Activated naive CD8-positive, alpha-beta T cell treated with anti-CD3 and anti-CD28 coated beads, Interleukin-2, amount 50 U/mL, for 24 hours (primary cell): Measurements from ENCODE around the gene COPS3.
A peak's percentile ranks its signal among the peaks of the same experiment; 100 is the strongest.

ENCODE experiments used
- ATAC-seq: fragments of 150-1000 bp; cut with Tn5 transposase; one replicate; pipeline ENCODE4 v1.10.0; 2021
- DNase-seq: peaks from one replicate; pipeline ENCODE4 v3.0.0; 2021
- H3K27ac Mint-ChIP-seq: one replicate; pipeline ENCODE4 v1.8.0; 2021; ENCODE audit warnings: mild to moderate bottlenecking, mixed read lengths
- H3K27me3 Mint-ChIP-seq: one replicate; pipeline ENCODE4 v1.8.0; 2021; ENCODE audit warnings: mixed read lengths
- H3K36me3 Mint-ChIP-seq: one replicate; pipeline ENCODE4 v1.8.0; 2021; ENCODE audit warnings: low read depth, mixed read lengths
- H3K4me1 Mint-ChIP-seq: one replicate; pipeline ENCODE4 v1.8.0; 2021; ENCODE audit warnings: mixed read lengths
- H3K4me3 Mint-ChIP-seq: one replicate; pipeline ENCODE4 v1.8.0; 2021; ENCODE audit warnings: mild to moderate bottlenecking, moderate library complexity, mixed read lengths
- H3K9me3 Mint-ChIP-seq: one replicate; pipeline ENCODE4 v1.8.0; 2021; ENCODE audit warnings: mixed read lengths

COPS3 gene

GRCh38 chr17:17241656-17242055, 39.4 kb downstream of the COPS3 start:
- no peak for DNase-seq

GRCh38 chr17:17239832-17240231, 41.2 kb downstream of the COPS3 start:
- ATAC-seq, result peak; percentile 45
- H3K27ac Mint-ChIP-seq, result peak overlapping the region; percentile 64
- peak overlapping the region; percentile 97 for H3K4me3 Mint-ChIP-seq

More at GRCh38 chr17:17241656-17242055, 39.4 kb downstream of the COPS3 start:
- H3K27ac Mint-ChIP-seq, result no peak overlapping the region
- peaks cover 8% of the 10 kb centered on the region for H3K36me3 Mint-ChIP-seq
- peaks cover 28% of the 10 kb centered on the region for H3K4me1 Mint-ChIP-seq
- H3K4me3 Mint-ChIP-seq, result no peak overlapping the region
- no peaks in the 10 kb centered on the region for H3K9me3 Mint-ChIP-seq
- no peaks in the 10 kb centered on the region for H3K27me3 Mint-ChIP-seq
- ATAC-seq, result no peak

GRCh38 chr17:17237026-17237799, 43.8 kb downstream of the COPS3 start, which contains the start of gene FLCN:
FLCN (minus strand) TSS chr17:17237168; CDS start chr17:17228137, 9,031 bp downstream.
- DNase-seq, result peak; percentile 91
- Mint-ChIP-seq H3K36me3 (no peaks in the 10 kb centered on the region), H3K4me3 (peak within 1 kb of the TSS; percentile 97), H3K27me3 (no peaks in the 10 kb centered on the region), H3K27ac (peak within 1 kb of the TSS; percentile 99), H3K4me1 (peaks cover 44% of the 10 kb centered on the region), H3K9me3 (no peaks in the 10 kb centered on the region)
- peak; percentile 87 for ATAC-seq

More at GRCh38 chr17:17239832-17240231, 41.2 kb downstream of the COPS3 start:
- no peaks in the 10 kb centered on the region for H3K9me3 Mint-ChIP-seq
- H3K27me3 Mint-ChIP-seq, result no peaks in the 10 kb centered on the region
- no peak for DNase-seq
- H3K4me1 Mint-ChIP-seq, result peaks cover 44% of the 10 kb centered on the region
- no peaks in the 10 kb centered on the region for H3K36me3 Mint-ChIP-seq

GRCh38 chr17:17236295-17237025, 44.6 kb downstream of the COPS3 start:
- H3K36me3 Mint-ChIP-seq, result peaks cover 2% of the 10 kb centered on the region
- H3K9me3 Mint-ChIP-seq, result no peaks in the 10 kb centered on the region
- H3K27me3 Mint-ChIP-seq, result no peaks in the 10 kb centered on the region
- ATAC-seq (no peak), DNase-seq (peak; percentile 7)
- peak overlapping the region; percentile 97 for H3K4me3 Mint-ChIP-seq
- H3K4me1 Mint-ChIP-seq, result peaks cover 44% of the 10 kb centered on the region
- peak overlapping the region; percentile 99 for H3K27ac Mint-ChIP-seq

GRCh38 chr17:17235212-17236174, 45.6 kb downstream of the COPS3 start:
- ATAC-seq (no peak), DNase-seq (no peak)
- H3K4me3 Mint-ChIP-seq, result peak overlapping the region; percentile 97
- H3K36me3 Mint-ChIP-seq, result peaks cover 2% of the 10 kb centered on the region
- no peaks in the 10 kb centered on the region for H3K27me3 Mint-ChIP-seq
- no peaks in the 10 kb centered on the region for H3K9me3 Mint-ChIP-seq
- H3K4me1 Mint-ChIP-seq, result peaks cover 44% of the 10 kb centered on the region
- H3K27ac Mint-ChIP-seq, result peak overlapping the region; percentile 99

- Mint-ChIP-seq H3K9me3 (no peaks in the 10 kb centered on the region), H3K4me3 (no peak overlapping the region), H3K36me3 (peaks cover 9% of the 10 kb centered on the region), H3K27ac (no peak overlapping the region), H3K27me3 (no peaks in the 10 kb centered on the region), H3K4me1 (peaks cover 16% of the 10 kb centered on the region)
- no peak for DNase-seq
- no peak for ATAC-seq
Observed at GRCh38 chr17:17232303-17232621, 48.8 kb downstream of the COPS3 start.

- DNase-seq, result no peak
- Mint-ChIP-seq H3K9me3 (no peaks in the 10 kb centered on the region), H3K27me3 (no peaks in the 10 kb centered on the region), H3K27ac (no peak overlapping the region), H3K4me3 (no peak overlapping the region), H3K36me3 (peaks cover 9% of the 10 kb centered on the region), H3K4me1 (peaks cover 15% of the 10 kb centered on the region)
- ATAC-seq, result no peak
Observed at GRCh38 chr17:17231621-17232302, 49.3 kb downstream of the COPS3 start.

GRCh38 chr17:17229416-17230384, 51.3 kb downstream of the COPS3 start:
- Mint-ChIP-seq H3K27me3 (no peaks in the 10 kb centered on the region), H3K36me3 (peaks cover 16% of the 10 kb centered on the region), H3K4me3 (no peak overlapping the region), H3K27ac (no peak overlapping the region), H3K9me3 (no peaks in the 10 kb centered on the region), H3K4me1 (no peaks in the 10 kb centered on the region)
- ATAC-seq (no peak), DNase-seq (no peak)

GRCh38 chr17:17228521-17229279, 52.3 kb downstream of the COPS3 start:
- Mint-ChIP-seq H3K4me3 (no peak overlapping the region), H3K4me1 (no peaks in the 10 kb centered on the region), H3K36me3 (peaks cover 17% of the 10 kb centered on the region), H3K27ac (no peak overlapping the region), H3K9me3 (no peaks in the 10 kb centered on the region), H3K27me3 (no peaks in the 10 kb centered on the region)
- DNase-seq (no peak), ATAC-seq (no peak)

- ATAC-seq (no peak), DNase-seq (no peak)
- Mint-ChIP-seq H3K4me3 (no peak overlapping the region), H3K4me1 (no peaks in the 10 kb centered on the region), H3K27ac (no peak overlapping the region), H3K9me3 (no peaks in the 10 kb centered on the region), H3K36me3 (peaks cover 20% of the 10 kb centered on the region), H3K27me3 (no peaks in the 10 kb centered on the region)
Observed at GRCh38 chr17:17227608-17228520, 53.2 kb downstream of the COPS3 start.

- DNase-seq (no peak), ATAC-seq (no peak)
- Mint-ChIP-seq H3K27ac (no peak overlapping the region), H3K36me3 (peaks cover 20% of the 10 kb centered on the region), H3K4me3 (no peak overlapping the region), H3K4me1 (no peaks in the 10 kb centered on the region), H3K9me3 (no peaks in the 10 kb centered on the region), H3K27me3 (no peaks in the 10 kb centered on the region)
Observed at GRCh38 chr17:17226451-17227265, 54.4 kb downstream of the COPS3 start.
